ENCODE results near the gene POLD1. TPM values are rescaled to one million over a fixed set of nuclear protein-coding genes. Genes with fewer than 3 reads are reported as not detected.

The POLD1 gene
- polyA plus RNA-seq, 1 of the 3 experiments (the other 2 are of a cell fraction): 33.6 TPM

DNA sequence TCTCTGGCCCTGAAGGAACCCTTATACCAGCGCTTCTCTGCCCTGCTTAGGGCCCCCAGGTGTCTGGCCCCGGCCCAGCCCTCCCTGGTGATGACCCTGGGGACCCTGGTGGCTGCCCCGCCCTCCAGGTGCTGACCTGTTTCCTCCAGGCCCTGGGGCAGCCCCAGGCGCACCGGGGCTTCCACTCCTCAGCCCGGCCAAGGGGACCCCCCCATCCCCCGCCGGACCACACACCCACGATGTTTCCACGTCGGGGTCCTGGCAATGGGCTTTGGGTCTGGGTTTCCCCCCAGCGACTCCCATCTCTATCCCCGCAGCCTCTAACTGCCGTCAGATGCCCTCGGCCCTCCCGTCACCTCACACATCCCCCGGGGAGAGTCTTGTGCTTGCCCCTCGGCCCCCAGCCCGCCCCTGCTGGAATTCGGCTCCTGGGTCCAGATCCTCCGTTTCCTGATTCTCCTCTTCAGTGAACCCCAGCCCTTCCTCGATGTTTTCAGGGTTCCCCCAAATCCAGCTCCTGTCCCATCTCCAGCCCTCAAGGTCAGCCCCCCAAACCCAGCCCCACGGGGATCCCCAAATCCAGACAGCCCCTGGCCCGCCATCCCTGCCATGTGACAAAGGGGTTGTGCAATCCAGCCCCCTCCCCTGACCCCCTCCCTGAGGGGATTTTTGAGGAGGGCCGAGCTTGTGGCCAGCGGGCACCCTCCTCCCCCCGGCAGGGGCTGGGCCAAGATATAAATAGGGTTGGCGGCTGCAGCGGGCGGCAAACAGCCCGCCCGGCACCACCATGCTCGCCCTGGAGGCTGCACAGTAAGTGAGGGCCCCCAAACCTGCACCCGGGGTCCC is 34.3 kb downstream of the POLD1 start, which contains the start of gene SPIB:
TSS of gene SPIB (plus strand) at position 763 of the 846 bp plus-strand sequence. CDS start at position 788, 25 bp downstream.
- Histone ChIP-seq H3K27ac (ENCODE audit: low read depth in 2 of 2, low read length in 1 of 2) (no peak within 1 kb of the TSS), H3K4me3 (ENCODE audit: low read depth in 2 of 2, low read length in 1 of 2) (no peak within 1 kb of the TSS), H3K27me3 (ENCODE audit: insufficient read depth) (no peaks in the 10 kb centered on the region), H3K79me2 (ENCODE audit: insufficient read depth) (no peaks in the 10 kb centered on the region), H3K9me2 (no peaks in the 10 kb centered on the region), H3K9ac (no peak within 1 kb of the TSS), H3K4me1 (ENCODE audit: control insufficient read depth in 1 of 2, insufficient read depth in 2 of 2, low read depth in 1 of 2, low read length in 1 of 2) (no peaks in the 10 kb centered on the region; a peak in 1 of 4 replicates), H3F3A (replicated peaks; ENCODE audit: insufficient read depth) (peaks cover 3% of the 10 kb centered on the region), H3K36me3 (replicated peaks in 1 of 2; ENCODE audit: control insufficient read depth in 1 of 2, insufficient read depth in 2 of 2, low read length in 1 of 2) (no peaks in the 10 kb centered on the region), H3K4me2 (no peak within 1 kb of the TSS), H4K20me1 (ENCODE audit: insufficient read depth) (no peaks in the 10 kb centered on the region), H2AFZ (ENCODE audit: low read depth) (no peak within 1 kb of the TSS), H3K9me3 (no peaks in the 10 kb centered on the region)
- CTCF ChIA-PET: interaction anchor here (1.0 to 5.3 kb wide), 4 partner anchors 35 to 138 kb away, joined by 3 to 22 read pairs (median 4); no protein-coding TSS in a partner anchor
- POLR2A ChIA-PET: no interaction called here
- TF ChIP-seq, protein P1, sequence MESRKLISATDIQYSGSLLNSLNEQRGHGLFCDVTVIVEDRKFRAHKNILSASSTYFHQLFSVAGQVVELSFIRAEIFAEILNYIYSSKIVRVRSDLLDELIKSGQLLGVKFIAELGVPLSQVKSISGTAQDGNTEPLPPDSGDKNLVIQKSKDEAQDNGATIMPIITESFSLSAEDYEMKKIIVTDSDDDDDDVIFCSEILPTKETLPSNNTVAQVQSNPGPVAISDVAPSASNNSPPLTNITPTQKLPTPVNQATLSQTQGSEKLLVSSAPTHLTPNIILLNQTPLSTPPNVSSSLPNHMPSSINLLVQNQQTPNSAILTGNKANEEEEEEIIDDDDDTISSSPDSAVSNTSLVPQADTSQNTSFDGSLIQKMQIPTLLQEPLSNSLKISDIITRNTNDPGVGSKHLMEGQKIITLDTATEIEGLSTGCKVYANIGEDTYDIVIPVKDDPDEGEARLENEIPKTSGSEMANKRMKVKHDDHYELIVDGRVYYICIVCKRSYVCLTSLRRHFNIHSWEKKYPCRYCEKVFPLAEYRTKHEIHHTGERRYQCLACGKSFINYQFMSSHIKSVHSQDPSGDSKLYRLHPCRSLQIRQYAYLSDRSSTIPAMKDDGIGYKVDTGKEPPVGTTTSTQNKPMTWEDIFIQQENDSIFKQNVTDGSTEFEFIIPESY (IDR thresholded peaks at IDR 0.05; ENCODE audit: borderline replicate concordance, low read depth): no peak
- no peak for TF ChIP-seq RXRA (IDR thresholded peaks at IDR 0.05; ENCODE audit: borderline replicate concordance, low read depth)
- TF ChIP-seq MXI1 (IDR thresholded peaks at IDR 0.05; ENCODE audit: low read depth, low read length): no peak
- DNase-seq: no peak
- WGBS (ENCODE audit: low lambda C conversion rate): 64% methylated on average over 19 of the region's 34 CpGs

GRCh38 chr19:50419022-50419579 is 35.0 kb downstream of the POLD1 start:
- H3K27me3 ChIP-seq (ENCODE audit: insufficient read depth): no peaks in the 10 kb centered on the region
- H3K36me3 ChIP-seq (replicated peaks in 1 of 2; ENCODE audit: control insufficient read depth in 1 of 2, insufficient read depth in 2 of 2, low read length in 1 of 2): no peaks in the 10 kb centered on the region
- ChIA-PET CTCF (interaction anchor here (1.0 to 5.3 kb wide), 4 partner anchors 34 to 137 kb away, joined by 3 to 22 read pairs (median 4); no protein-coding TSS in a partner anchor), POLR2A (no interaction called here)
- H3K9me3 ChIP-seq: no peaks in the 10 kb centered on the region
- no peaks in the 10 kb centered on the region for H3K9me2 ChIP-seq
- no peak overlapping the region for H3K4me2 ChIP-seq
- no peak overlapping the region for H3K27ac ChIP-seq (ENCODE audit: low read depth in 2 of 2, low read length in 1 of 2)
- no peaks in the 10 kb centered on the region for H3K79me2 ChIP-seq (ENCODE audit: insufficient read depth)
- H3K9ac ChIP-seq: no peak overlapping the region
- no peak overlapping the region for H3K4me3 ChIP-seq (ENCODE audit: low read depth in 2 of 2, low read length in 1 of 2)
- H2AFZ ChIP-seq (ENCODE audit: low read depth): no peak overlapping the region
- no peaks in the 10 kb centered on the region for H4K20me1 ChIP-seq (ENCODE audit: insufficient read depth)
- peaks cover 3% of the 10 kb centered on the region for H3F3A ChIP-seq (replicated peaks; ENCODE audit: insufficient read depth)
- 54% methylated on average over 14 of the region's 14 CpGs for WGBS (ENCODE audit: low lambda C conversion rate)
- no peaks in the 10 kb centered on the region; a peak in 1 of 4 replicates for H3K4me1 ChIP-seq (ENCODE audit: control insufficient read depth in 1 of 2, insufficient read depth in 2 of 2, low read depth in 1 of 2, low read length in 1 of 2)
- no peak for DNase-seq
- no peak for TF ChIP-seq FOXJ3 (CRISPR knock-in tag; IDR thresholded peaks at IDR 0.05)
- no peak for TF ChIP-seq SIN3A (IDR thresholded peaks at IDR 0.05; ENCODE audit: borderline replicate concordance, low read depth, low read length)
- TF ChIP-seq RXRA (IDR thresholded peaks at IDR 0.05; ENCODE audit: borderline replicate concordance, low read depth): no peak
- TF ChIP-seq FOXM1 (IDR thresholded peaks at IDR 0.05; ENCODE audit: low read depth): no peak
- no peak for TF ChIP-seq TAF1 (IDR thresholded peaks at IDR 0.05; ENCODE audit: borderline replicate concordance, low read depth, low read length)
- no peak for TF ChIP-seq RFX5 (IDR thresholded peaks at IDR 0.05; ENCODE audit: low read length)
- no peak for TF ChIP-seq MAX (IDR thresholded peaks at IDR 0.05; ENCODE audit: low read depth)
- TF ChIP-seq CTCF (IDR thresholded peaks at IDR 0.05): no peak
- no peak for TF ChIP-seq MEF2A (IDR thresholded peaks at IDR 0.05; ENCODE audit: borderline replicate concordance, low read depth)
- TF ChIP-seq YY1 (IDR thresholded peaks at IDR 0.05; ENCODE audit: low read depth): no peak
- TF ChIP-seq, protein P2, sequence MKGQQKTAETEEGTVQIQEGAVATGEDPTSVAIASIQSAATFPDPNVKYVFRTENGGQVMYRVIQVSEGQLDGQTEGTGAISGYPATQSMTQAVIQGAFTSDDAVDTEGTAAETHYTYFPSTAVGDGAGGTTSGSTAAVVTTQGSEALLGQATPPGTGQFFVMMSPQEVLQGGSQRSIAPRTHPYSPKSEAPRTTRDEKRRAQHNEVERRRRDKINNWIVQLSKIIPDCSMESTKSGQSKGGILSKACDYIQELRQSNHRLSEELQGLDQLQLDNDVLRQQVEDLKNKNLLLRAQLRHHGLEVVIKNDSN (IDR thresholded peaks at IDR 0.05; ENCODE audit: borderline replicate concordance, low read depth): no peak
- TF ChIP-seq, protein P1 (IDR thresholded peaks at IDR 0.05; ENCODE audit: borderline replicate concordance, low read depth): no peak
- no peak for TF ChIP-seq JUND (IDR thresholded peaks at IDR 0.05)

All from SK-N-SH (cell line).